IMR-90 (cell line): ENCODE measurements around the gene AZGP1. TPM values are rescaled to one million over a fixed set of nuclear protein-coding genes. Genes with fewer than 3 reads are reported as not detected.

Source experiments
- ATAC-seq: fragments of 200-7000 bp; cut with Tn5 transposase; 2 replicates; pipeline ENCODE4 v1.9.1; 2020; ENCODE audit warnings: low read depth, mild to moderate bottlenecking, moderate library complexity
- BruUV-seq: library from RNA; stranded (reverse); fragments of 400-500 nt; replicated peaks from 2 replicates; lab custom pipeline; 2021; lab: Mats Ljungman, UMichigan
- CTCF ChIA-PET: fragments of 300-600 bp; formaldehyde crosslinking; extraction: SDS; loops from one replicate; lab custom pipeline; 2021; ENCODE audit warnings: antibody characterized with exemption; lab: Yijun Ruan, JAX
- POLR2A ChIA-PET: fragments of 300-600 bp; sonication (Branson Sonifier 250); formaldehyde crosslinking; loops from one replicate; lab custom pipeline; 2022; ENCODE audit warnings: antibody characterized with exemption; ENCODE audit not compliant: unreplicated experiment; lab: Charles Lee
- DNase-seq: peaks from one replicate; pipeline ENCODE4 v3.0.0; 2013
- H2AFZ ChIP-seq: replicated peaks from 2 replicates; pipeline ENCODE3; 2013; ENCODE audit warnings: low read length, mild to moderate bottlenecking; ENCODE audit not compliant: poor library complexity
- H2AK5ac ChIP-seq: 2 replicates; pipeline ENCODE4 v1.6.1; 2013; ENCODE audit warnings: low read depth, low read length, inconsistent platforms
- H2AK9ac ChIP-seq: replicated peaks from 2 replicates; pipeline ENCODE3; 2013; ENCODE audit warnings: mild to moderate bottlenecking, low read depth, low read length, moderate library complexity; ENCODE audit not compliant: poor library complexity
- H2BK120ac ChIP-seq: 2 replicates; pipeline ENCODE4 v1.6.1; 2013; ENCODE audit warnings: low read depth, low read length, inconsistent platforms
- H2BK15ac ChIP-seq: 3 replicates; pipeline ENCODE4 v1.6.1; 2013; ENCODE audit warnings: low read depth, low read length, inconsistent platforms
- H2BK20ac ChIP-seq: 2 replicates; pipeline ENCODE4 v1.6.1; 2013; ENCODE audit warnings: low read depth, mild to moderate bottlenecking, inconsistent platforms, low read length, moderate library complexity
- H2BK5ac ChIP-seq: 2 replicates; pipeline ENCODE4 v1.6.1; 2013; ENCODE audit warnings: mild to moderate bottlenecking, low read depth, low read length, inconsistent platforms; ENCODE audit not compliant: poor library complexity, severe bottlenecking
- H3K14ac ChIP-seq: replicated peaks from 2 replicates; pipeline ENCODE4 v1.6.1; 2013; ENCODE audit warnings: low read depth, low read length, inconsistent platforms
- H3K18ac ChIP-seq: 2 replicates; pipeline ENCODE4 v1.6.1; 2013; ENCODE audit warnings: low read depth, low read length, control low read depth
- H3K23ac ChIP-seq: 2 replicates; pipeline ENCODE4 v1.6.1; 2013; ENCODE audit warnings: low read depth, low read length, inconsistent platforms
- H3K27ac ChIP-seq: 2 replicates; pipeline ENCODE4 v1.5.1; 2013; ENCODE audit warnings: mild to moderate bottlenecking, control low read depth, low read length; ENCODE audit not compliant: insufficient read depth
- H3K27me3 ChIP-seq: 2 replicates; pipeline ENCODE4 v1.6.1; 2013; ENCODE audit warnings: low read length; ENCODE audit not compliant: control insufficient read depth, insufficient read depth
- H3K36me3 ChIP-seq: 2 replicates; pipeline ENCODE4 v1.6.1; 2013; ENCODE audit warnings: low read length, mixed read lengths; ENCODE audit not compliant: control insufficient read depth, insufficient read depth
- H3K4ac ChIP-seq: 2 replicates; pipeline ENCODE4 v1.6.1; 2013; ENCODE audit warnings: low read depth, low read length, inconsistent platforms
- H3K4me1 ChIP-seq: 2 replicates; pipeline ENCODE4 v1.6.1; 2013; ENCODE audit warnings: low read length, mixed read lengths; ENCODE audit not compliant: control insufficient read depth, insufficient read depth
- H3K4me2 ChIP-seq: 2 replicates; pipeline ENCODE4 v1.6.1; 2013; ENCODE audit warnings: low read depth, mild to moderate bottlenecking, control low read depth, low read length, moderate library complexity
- H3K4me3 ChIP-seq: 2 replicates; pipeline ENCODE4 v1.5.1; 2013; ENCODE audit warnings: low read depth, mild to moderate bottlenecking, control low read depth, low read length, moderate library complexity; ENCODE audit not compliant: insufficient read depth
- H3K56ac ChIP-seq: 2 replicates; pipeline ENCODE4 v1.6.1; 2013; ENCODE audit warnings: low read length, inconsistent platforms; ENCODE audit not compliant: insufficient read depth; ENCODE audit errors: extremely low read depth
- H3K79me1 ChIP-seq, 2 experiments: 2 replicates each; pipeline ENCODE4 v1.6.1; 2013; ENCODE audit warnings: low read length in 2 of 2, inconsistent platforms in 1 of 2, low read depth in 1 of 2
- H3K9ac ChIP-seq: 2 replicates; pipeline ENCODE4 v1.6.1; 2013; ENCODE audit warnings: low read depth, low read length, control low read depth
- H3K9me1 ChIP-seq: 2 replicates; pipeline ENCODE4 v1.6.1; 2013; ENCODE audit warnings: low read length, inconsistent platforms; ENCODE audit not compliant: insufficient read depth
- H3K9me3 ChIP-seq: 2 replicates; pipeline ENCODE4 v1.6.1; 2013; ENCODE audit warnings: low read length; ENCODE audit not compliant: control insufficient read depth, insufficient read depth
- H4K20me1 ChIP-seq: 2 replicates; pipeline ENCODE4 v1.6.1; 2013; ENCODE audit warnings: low read length, inconsistent platforms; ENCODE audit not compliant: insufficient read depth
- H4K5ac ChIP-seq: 2 replicates; pipeline ENCODE4 v1.6.1; 2013; ENCODE audit warnings: mild to moderate bottlenecking, low read depth, low read length, control low read depth
- H4K8ac ChIP-seq, 2 experiments: 2 replicates each; pipeline ENCODE4 v1.6.1; 2013; ENCODE audit warnings: low read depth in 2 of 2, low read length in 2 of 2, control low read depth in 1 of 2, inconsistent platforms in 1 of 2
- H4K91ac ChIP-seq: 2 replicates; pipeline ENCODE4 v1.6.1; 2013; ENCODE audit warnings: low read depth, low read length, inconsistent platforms; ENCODE audit not compliant: insufficient read depth
- CEBPB ChIP-seq: IDR thresholded peaks from 2 replicates; pipeline ENCODE4 v1.6.1; 2012; ENCODE audit warnings: low read depth, low read length, improper control_type of control experiment
- CHD1 ChIP-seq: IDR thresholded peaks from 2 replicates; pipeline ENCODE4 v1.6.1; 2012; ENCODE audit warnings: low read depth, low read length, improper control_type of control experiment
- FOS ChIP-seq: fragments of 150-350 bp; IDR thresholded peaks from 2 replicates; pipeline ENCODE4 v1.6.1; 2016; ENCODE audit warnings: low read depth, low read length
- MAFK ChIP-seq: IDR thresholded peaks from 2 replicates; pipeline ENCODE4 v1.6.1; 2012; ENCODE audit warnings: low read depth, low read length, improper control_type of control experiment
- MXI1 ChIP-seq: IDR thresholded peaks from 2 replicates; pipeline ENCODE4 v1.6.1; 2012; ENCODE audit warnings: low read depth, mild to moderate bottlenecking, low read length, moderate library complexity, borderline replicate concordance
- NFE2L2 ChIP-seq: fragments of 150-350 bp; IDR thresholded peaks from 2 replicates; pipeline ENCODE4 v1.6.1; 2016; ENCODE audit warnings: low read depth, mild to moderate bottlenecking, low read length
- RCOR1 ChIP-seq: IDR thresholded peaks from 2 replicates; pipeline ENCODE4 v1.6.1; 2012; ENCODE audit warnings: mild to moderate bottlenecking, low read length, improper control_type of control experiment; ENCODE audit not compliant: insufficient replicate concordance
- RFX5 ChIP-seq: IDR thresholded peaks from 2 replicates; pipeline ENCODE4 v1.8.0; 2012; ENCODE audit warnings: low read depth, mild to moderate bottlenecking, low read length, moderate library complexity
- WGBS, 2 experiments: methylation state at CpG; one replicate each; pipeline versions ENCODE4 v1.1.5 to v1.1.7; 2013; ENCODE audit warnings: missing lambda C conversion rate in 2 of 2; ENCODE audit not compliant: insufficient read length in 1 of 2; ENCODE audit errors: extremely low coverage in 2 of 2; 5-methylcytosine and 5-hydroxymethylcytosine counted together
- dilution Hi-C: fragments of 300-500 bp; cut with HindIII; formaldehyde crosslinking; loops from one replicate; pipeline ENCODE4 v1.14.3; 2018; ENCODE audit warnings: low sequenced_read_pairs; ENCODE audit not compliant: unreplicated experiment
- in situ Hi-C: fragments of 300-500 bp; cut with MboI; formaldehyde crosslinking; loops from 3 replicates; pipeline ENCODE4 v1.14.3; 2019; ENCODE audit warnings: low sequenced_read_pairs, inconsistent platforms, mixed read lengths
- intact Hi-C: fragments of 100-400 bp; cut with micrococcal nuclease; formaldehyde crosslinking; loops from 2 replicates; pipeline ENCODE4 v1.10.0; 2022
- polyA plus RNA-seq, 3 experiments: library from polyadenylated mRNA; depleted of rRNA; stranded (reverse); fragments of >200 nt; gene quantifications; 2 replicates each; pipeline ENCODE4 v1.2.3, GENCODE V29; 2012; ENCODE audit warnings: low replicate concordance in 1 of 3
- total RNA-seq: library from RNA; depleted of rRNA; stranded (reverse); fragments of >200 nt; gene quantifications from 2 replicates; pipeline ENCODE4 v1.2.3, GENCODE V29; 2012

Gene AZGP1
- total and polyA plus RNA-seq, 2 of the 4 experiments (the other 2 are of a cell fraction): not detected

- TF ChIP-seq MAFK: no peak
- no peak for TF ChIP-seq FOS
- TF ChIP-seq CHD1: no peak
- TF ChIP-seq CEBPB: no peak
- no peak for TF ChIP-seq NFE2L2
Observed at GRCh38 chr7:100000239-100000638, 24.4 kb upstream of the AZGP1 start (continued).

DNA sequence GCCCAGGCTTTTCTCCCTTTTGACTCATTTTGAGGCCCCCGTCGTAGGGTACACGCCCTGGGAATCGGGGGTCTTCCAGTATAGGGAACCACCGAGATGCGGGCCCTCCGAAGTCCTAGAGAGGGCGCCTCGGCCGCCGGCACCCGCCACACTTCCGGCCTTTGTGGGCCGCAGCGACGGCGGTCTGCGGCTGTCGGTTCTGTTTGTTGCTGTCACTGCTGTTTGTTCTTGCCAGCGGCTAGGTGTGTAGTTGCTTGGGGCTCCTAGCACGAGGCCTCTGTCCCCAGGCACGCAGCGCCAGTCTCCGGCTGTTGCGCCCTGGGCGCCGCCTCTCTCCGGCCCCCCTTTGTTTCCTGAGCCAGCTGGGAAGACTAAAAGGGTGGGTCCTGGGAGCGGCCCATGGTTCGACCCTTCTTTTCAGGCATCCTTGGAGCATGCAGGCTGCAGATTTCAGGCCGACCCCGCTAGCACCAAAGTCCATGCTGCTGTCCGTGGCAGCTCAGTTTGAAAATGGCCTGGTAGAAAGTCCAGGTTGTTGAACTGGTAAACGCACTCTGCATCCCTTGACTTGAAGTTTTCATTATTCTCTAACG is 21.8 kb upstream of the AZGP1 start:
- H3K14ac ChIP-seq: peak overlapping the region; percentile 76; the same call in 1 of the 2 replicates
- peak overlapping the region; percentile 95 for H2AFZ ChIP-seq
- 5% methylated on average over 16 of the region's 35 CpGs; no CpG with 5 or more reads in 1 of the 2 experiments for WGBS, 2 experiments
- no TSS peak for BruUV-seq
- no peaks in the 10 kb centered on the region for H3K36me3 ChIP-seq
- H3K9me3 ChIP-seq: no peaks in the 10 kb centered on the region
- 0 out of 2 replicates have a peak overlapping the region, but pooled peaks have one; percentile 5 for H3K56ac ChIP-seq
- H3K4me2 ChIP-seq: peak overlapping the region; percentile 68
- ChIA-PET POLR2A (no interaction called here), CTCF (no interaction called here)
- no peak overlapping the region for H2AK5ac ChIP-seq
- H3K9me1 ChIP-seq: no peaks in the 10 kb centered on the region
- no peak overlapping the region for H2BK20ac ChIP-seq
- peak overlapping the region; percentile 49 for H2BK120ac ChIP-seq
- 0 out of 2 replicates have a peak overlapping the region, but pooled peaks have one; percentile 33 for H3K23ac ChIP-seq
- peak overlapping the region; percentile 69 for H3K4ac ChIP-seq
- peak overlapping the region; percentile 39; the same call in 1 of the 2 replicates for H3K4me3 ChIP-seq
- H2AK9ac ChIP-seq: peak overlapping the region; percentile 65
- H3K18ac ChIP-seq: no peak overlapping the region; the same call in 1 of the 2 replicates
- H4K5ac ChIP-seq: peak overlapping the region; percentile 96
- ATAC-seq (peak; percentile 46), DNase-seq (no peak)
- H2BK5ac ChIP-seq: no peak overlapping the region
- peak overlapping the region; percentile 51 for H4K91ac ChIP-seq
- H3K27ac ChIP-seq: no peak overlapping the region
- H2BK15ac ChIP-seq: no peak overlapping the region; the same call in 2 of the 3 replicates
- intact Hi-C loops: no loop called here
- H4K8ac ChIP-seq: peak overlapping the region; percentile 80 to 96
- no peaks in the 10 kb centered on the region for H3K79me1 ChIP-seq
- TF ChIP-seq RCOR1 (no peak), RFX5 (no peak), FOS (no peak), CEBPB (no peak), MXI1 (no peak), NFE2L2 (no peak)
- in situ Hi-C loops: loop anchor here (25.0 kb wide), 1 partner anchor 1290 kb away; no protein-coding TSS in a partner anchor
- H3K27me3 ChIP-seq: peaks cover 5% of the 10 kb centered on the region
- no peaks in the 10 kb centered on the region for H4K20me1 ChIP-seq
- H3K4me1 ChIP-seq: peaks cover 1% of the 10 kb centered on the region; the same call in 1 of the 2 replicates
- dilution Hi-C loops: no loop called here
- peak overlapping the region; percentile 49; the same call in 1 of the 2 replicates for H3K9ac ChIP-seq
